ENCODE results near the gene SST. TPM values are rescaled to one million over a fixed set of nuclear protein-coding genes. Genes with fewer than 3 reads are reported as not detected.
A peak's percentile ranks its signal among the peaks of the same experiment; 100 is the strongest.

Gene SST
- polyA plus RNA-seq, 3 donors, result not detected

DNA sequence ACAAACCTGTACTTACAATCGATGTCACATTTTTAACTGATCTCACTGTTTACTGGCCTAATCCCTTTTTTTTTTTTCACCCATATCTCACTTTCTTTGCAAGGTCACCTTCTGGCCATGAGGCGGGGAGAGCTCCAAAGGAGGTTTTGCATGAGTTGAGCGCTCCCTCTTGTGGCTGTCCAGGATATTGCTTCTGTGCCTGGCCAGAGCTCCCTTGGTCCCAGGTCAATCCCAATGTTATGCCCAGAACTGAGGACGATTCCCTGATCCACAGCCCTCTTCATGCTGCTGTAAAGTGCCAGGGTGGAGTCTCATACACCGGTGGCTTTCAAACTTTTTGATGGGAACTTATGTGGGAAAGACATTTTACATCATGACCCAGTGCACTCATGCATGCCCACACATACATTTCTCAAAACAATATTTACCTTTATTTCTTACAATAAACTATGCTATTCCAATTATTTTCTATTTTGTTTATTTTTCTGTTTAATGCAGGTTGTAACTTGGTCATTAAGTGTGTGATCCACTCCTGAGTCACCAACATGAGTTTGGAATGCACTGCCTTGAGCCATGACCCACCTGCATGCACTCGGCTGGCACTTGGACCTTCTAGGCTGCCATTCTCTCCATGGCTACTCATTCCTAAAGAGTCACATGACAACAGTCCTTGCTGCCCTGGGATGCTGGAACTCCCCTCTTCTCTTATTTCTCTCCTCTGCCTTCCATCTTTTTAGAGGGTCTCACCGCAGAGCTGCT, 9.6 kb upstream of the SST start:
- Mint-ChIP-seq H3K4me3 (no peak overlapping the region), H3K9me3 (peaks cover 0 to 3% (median 2%) of the 10 kb centered on the region in 7 donors), H3K4me1 (peaks cover 2% of the 10 kb centered on the region), H3K27me3 (ENCODE audit: low read depth in 3 of 3) (peaks cover 2 to 18% (median 11%) of the 10 kb centered on the region in 3 donors), H3K27ac (no peak overlapping the region), H3K36me3 (no peaks in the 10 kb centered on the region)
- H3K9me3 ChIP-seq (replicated peaks in 1 of 2; ENCODE audit: control insufficient read depth in 1 of 2, insufficient read depth in 1 of 2, low read length in 2 of 2), result peaks cover under 1 to 1% of the 10 kb centered on the region in 2 donors
- H3K4me1 ChIP-seq (ENCODE audit: control insufficient read depth in 1 of 2, insufficient read depth in 2 of 2, low read length in 2 of 2), result no peaks in the 10 kb centered on the region
- H3K4me3 ChIP-seq (replicated peaks in 1 of 3; ENCODE audit: low read depth in 2 of 3, low read length in 3 of 3), result no peak overlapping the region
- H3K79me2 ChIP-seq (ENCODE audit: insufficient read depth, low read length), result no peaks in the 10 kb centered on the region
- intact Hi-C loops (cut with micrococcal nuclease), result loop anchor here (2.0 to 5.0 kb wide), 2 partner anchors 58 to 361 kb away; no protein-coding TSS in a partner anchor
- H2AFZ ChIP-seq (ENCODE audit: insufficient read depth, low read depth, low read length, poor library complexity, severe bottlenecking), result no peak overlapping the region
- peak; percentile 94 for TF ChIP-seq CTCF (IDR thresholded peaks at IDR 0.05)
- H4K20me1 ChIP-seq (ENCODE audit: insufficient read depth, low read length), result no peaks in the 10 kb centered on the region
- WGBS (ENCODE audit: insufficient coverage), result 22% methylated on average over 4 of the region's 7 CpGs
- H3K9ac ChIP-seq (ENCODE audit: insufficient read depth, low read length, poor library complexity, severe bottlenecking), result no peak overlapping the region
- peak; percentile 36 to 57 (median 52) for DNase-seq
- H3K4me2 ChIP-seq (replicated peaks; ENCODE audit: extremely low read depth, low read length, poor library complexity, severe bottlenecking), result no peak overlapping the region
- H3K27ac ChIP-seq (ENCODE audit: low read depth in 1 of 2, low read length in 2 of 2), result no peak overlapping the region
- H3K36me3 ChIP-seq (replicated peaks in 1 of 2; ENCODE audit: control insufficient read depth in 1 of 2, insufficient read depth in 2 of 2, low read length in 2 of 2), result no peaks in the 10 kb centered on the region
- H3K27me3 ChIP-seq (ENCODE audit: control insufficient read depth in 2 of 2, insufficient read depth in 2 of 2, low read length in 2 of 2), result peaks cover 0 to 9% of the 10 kb centered on the region in 2 donors

DNA sequence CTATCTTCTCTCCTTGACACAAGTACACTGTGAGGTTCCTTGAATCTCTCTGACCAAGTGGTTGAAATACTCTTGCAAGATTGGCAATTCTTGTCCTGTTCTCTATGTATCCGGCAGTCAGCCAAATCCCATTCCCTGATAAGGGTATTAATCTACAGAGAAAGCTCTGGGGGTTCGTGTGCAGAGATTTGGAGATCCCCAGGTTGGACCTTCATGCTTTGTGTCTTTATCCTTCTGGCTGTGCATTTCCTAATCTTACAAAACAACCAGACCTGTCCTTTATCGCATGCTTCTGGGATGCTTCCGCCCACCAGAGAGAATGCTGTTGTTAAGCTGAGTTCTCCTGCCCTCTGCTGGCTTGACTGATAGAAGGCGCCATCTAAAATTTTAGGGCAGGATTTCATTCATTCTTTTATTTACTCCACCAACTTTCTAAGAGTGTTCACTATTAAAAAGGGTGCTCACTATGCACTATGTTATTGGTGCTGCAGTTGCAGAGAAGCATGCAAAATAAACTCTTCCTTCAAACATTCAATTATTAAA, 8.6 kb upstream of the SST start:
- H3K27me3 Mint-ChIP-seq (ENCODE audit: low read depth in 3 of 3), result peaks cover 9 to 26% (median 21%) of the 10 kb centered on the region in 3 donors
- peak in 1 of 3 donors; percentile 4 for DNase-seq
- WGBS (ENCODE audit: insufficient coverage), result 17% methylated on average over 2 of the region's 5 CpGs

More for the DNA sequence above, 8.6 kb upstream of the SST start:
- Histone ChIP-seq H3K27me3 (ENCODE audit: control insufficient read depth in 2 of 2, insufficient read depth in 2 of 2, low read length in 2 of 2) (peaks cover 4 to 12% of the 10 kb centered on the region in 2 donors), H3K27ac (ENCODE audit: low read depth in 1 of 2, low read length in 2 of 2) (no peak overlapping the region), H2AFZ (ENCODE audit: insufficient read depth, low read depth, low read length, poor library complexity, severe bottlenecking) (no peak overlapping the region), H4K20me1 (ENCODE audit: insufficient read depth, low read length) (no peaks in the 10 kb centered on the region), H3K4me2 (replicated peaks; ENCODE audit: extremely low read depth, low read length, poor library complexity, severe bottlenecking) (no peak overlapping the region), H3K9me3 (replicated peaks in 1 of 2; ENCODE audit: control insufficient read depth in 1 of 2, insufficient read depth in 1 of 2, low read length in 2 of 2) (no peaks in the 10 kb centered on the region), H3K4me1 (ENCODE audit: control insufficient read depth in 1 of 2, insufficient read depth in 2 of 2, low read length in 2 of 2) (no peaks in the 10 kb centered on the region), H3K79me2 (ENCODE audit: insufficient read depth, low read length) (no peaks in the 10 kb centered on the region), H3K4me3 (replicated peaks in 1 of 3; ENCODE audit: low read depth in 2 of 3, low read length in 3 of 3) (no peak overlapping the region), H3K36me3 (replicated peaks in 1 of 2; ENCODE audit: control insufficient read depth in 1 of 2, insufficient read depth in 2 of 2, low read length in 2 of 2) (no peaks in the 10 kb centered on the region), H3K9ac (ENCODE audit: insufficient read depth, low read length, poor library complexity, severe bottlenecking) (no peak overlapping the region)
- Mint-ChIP-seq H3K27ac (no peak overlapping the region), H3K4me3 (no peak overlapping the region), H3K9me3 (no peaks in the 10 kb centered on the region), H3K4me1 (peaks cover 2% of the 10 kb centered on the region), H3K36me3 (no peaks in the 10 kb centered on the region)
- intact Hi-C loops (cut with micrococcal nuclease), result loop anchor here (2.0 to 5.0 kb wide), 2 partner anchors 56 to 360 kb away; no protein-coding TSS in a partner anchor
- TF ChIP-seq CTCF (IDR thresholded peaks at IDR 0.05), result no peak
